Naive thymus-derived CD4-positive, alpha-beta T cell (primary cell): ENCODE measurements around the gene C14orf132. TPM values are rescaled to one million over a fixed set of nuclear protein-coding genes. Genes with fewer than 3 reads are reported as not detected.

Source experiments
- ATAC-seq: fragments of 150-1000 bp; cut with Tn5 transposase; 2 replicates; pipeline ENCODE4 v1.10.0; 2021; ENCODE audit warnings: mild to moderate bottlenecking, moderate library complexity
- CTCF ChIA-PET: fragments of 350-600 bp; sonication (Branson Sonifier 250); formaldehyde crosslinking; loops from one replicate; lab custom pipeline; 2021; ENCODE audit warnings: antibody characterized with exemption; lab: Charles Lee
- POLR2A ChIA-PET: fragments of 350-600 bp; sonication (Branson Sonifier 250); formaldehyde crosslinking; loops from one replicate; lab custom pipeline; 2021; ENCODE audit warnings: antibody characterized with exemption, inconsistent platforms; lab: Charles Lee
- DNase-seq, 9 donors: peaks; one replicate each; pipeline versions ENCODE4 v3.0.0 to v3.0.0-alpha.2; 2020 to 2022; ENCODE audit warnings: mixed read lengths in 1 of 9
- H3K27ac ChIP-seq: one replicate; pipeline ENCODE4 v1.7.0; 2013; ENCODE audit warnings: mild to moderate bottlenecking, low read depth, low read length, moderate library complexity
- H3K27me3 ChIP-seq, 2 donors: one replicate each; pipeline ENCODE4 v1.7.0; 2013; ENCODE audit warnings: low read length in 2 of 2, mild to moderate bottlenecking in 2 of 2, moderate library complexity in 2 of 2; ENCODE audit not compliant: control insufficient read depth in 2 of 2, insufficient read depth in 2 of 2
- H3K36me3 ChIP-seq, 3 experiments: 1 replicate in 2 of 3; 2 replicates in 1 of 3; pipeline ENCODE4 v1.7.0; 2013; ENCODE audit warnings: low read length in 3 of 3, mild to moderate bottlenecking in 3 of 3, moderate library complexity in 1 of 3; ENCODE audit not compliant: insufficient read depth in 3 of 3, control insufficient read depth in 2 of 3
- H3K4me1 ChIP-seq, 2 donors: one replicate each; pipeline ENCODE4 v1.7.0; 2013; ENCODE audit warnings: low read length in 2 of 2, mild to moderate bottlenecking in 2 of 2, moderate library complexity in 1 of 2; ENCODE audit not compliant: control insufficient read depth in 2 of 2, insufficient read depth in 2 of 2
- H3K4me3 ChIP-seq: 2 replicates; pipeline ENCODE4 v1.7.0; 2013; ENCODE audit warnings: mild to moderate bottlenecking, low read length
- H3K9me3 ChIP-seq, 3 experiments: 1 replicate in 2 of 3; 2 replicates in 1 of 3; pipeline ENCODE4 v1.7.0; 2013; ENCODE audit warnings: low read length in 3 of 3; ENCODE audit not compliant: control insufficient read depth in 2 of 3
- H3K27ac Mint-ChIP-seq, 9 donors: one replicate each; pipeline ENCODE4 v1.8.0; 2020 to 2022; ENCODE audit warnings: mixed read lengths in 9 of 9, mild to moderate bottlenecking in 8 of 9, moderate library complexity in 5 of 9, inconsistent platforms in 2 of 9
- H3K27me3 Mint-ChIP-seq, 5 donors: one replicate each; pipeline ENCODE4 v1.8.0; 2021 to 2022; ENCODE audit warnings: mixed read lengths in 5 of 5, mild to moderate bottlenecking in 1 of 5
- H3K36me3 Mint-ChIP-seq, 5 donors: one replicate each; pipeline ENCODE4 v1.8.0; 2020 to 2022; ENCODE audit warnings: mixed read lengths in 5 of 5, mild to moderate bottlenecking in 3 of 5, inconsistent platforms in 1 of 5
- H3K4me1 Mint-ChIP-seq, 7 donors: one replicate each; pipeline ENCODE4 v1.8.0; 2020 to 2022; ENCODE audit warnings: mixed read lengths in 7 of 7, mild to moderate bottlenecking in 3 of 7, inconsistent platforms in 1 of 7
- H3K4me3 Mint-ChIP-seq, 10 donors: one replicate each; pipeline ENCODE4 v1.8.0; 2020 to 2022; ENCODE audit warnings: mild to moderate bottlenecking in 10 of 10, mixed read lengths in 10 of 10, moderate library complexity in 6 of 10, inconsistent platforms in 2 of 10
- H3K9me3 Mint-ChIP-seq, 11 donors: one replicate each; pipeline ENCODE4 v1.8.0; 2020 to 2022; ENCODE audit warnings: mixed read lengths in 11 of 11, mild to moderate bottlenecking in 4 of 11, inconsistent platforms in 1 of 11, moderate library complexity in 1 of 11
- intact Hi-C, 2 donors: fragments of 100-400 bp; cut with micrococcal nuclease; formaldehyde crosslinking; loops; one replicate each; pipeline ENCODE4 v1.15.1; 2023
- polyA plus RNA-seq, 2 donors: library from polyadenylated mRNA; unstranded; fragments of 300-500 nt; fragmentation: Illumina TruSeq; gene quantifications; one replicate each; pipeline ENCODE4 v1.2.3, GENCODE V29; 2021
- total RNA-seq, 6 experiments: library from RNA in 5 of 6; stranded (reverse) in 5 of 6; gene quantifications; 1 replicate in 5 of 6; 2 replicates in 1 of 6; pipeline ENCODE4 v1.2.3 and lab custom pipeline; 2021 to 2026

Gene C14orf132
- total and polyA plus RNA-seq, 7 experiments from 2014 or later: 0.41 to 22.9 (median 7.2) TPM

- peaks cover 0 to 7% (median 0%) of the 10 kb centered on the region in 7 donors for H3K4me1 Mint-ChIP-seq
- H3K9me3 Mint-ChIP-seq: peaks cover 0 to 12% (median 8%) of the 10 kb centered on the region in 11 donors
- ATAC-seq (no peak), DNase-seq (no peak)
- Histone ChIP-seq H3K9me3 (peaks cover 0 to 16% (median 0%) of the 10 kb centered on the region in 3 experiments), H3K4me1 (no peaks in the 10 kb centered on the region), H3K4me3 (no peak overlapping the region), H3K36me3 (no peaks in the 10 kb centered on the region), H3K27ac (no peak overlapping the region), H3K27me3 (no peaks in the 10 kb centered on the region)
- CTCF ChIA-PET: no interaction called here
- peaks cover 0 to 19% (median 7%) of the 10 kb centered on the region in 5 donors for H3K27me3 Mint-ChIP-seq
- POLR2A ChIA-PET: interaction anchor here (1.4 kb wide), 1 partner anchor 9 kb away, joined by 3 read pairs; no protein-coding TSS in a partner anchor
- H3K36me3 Mint-ChIP-seq: peaks cover 0 to 11% (median 6%) of the 10 kb centered on the region in 5 donors
- H3K27ac Mint-ChIP-seq: no peak overlapping the region
- no peak overlapping the region for H3K4me3 Mint-ChIP-seq
- intact Hi-C loops: no loop called here
Observed at GRCh38 chr14:96136371-96137005, 97.3 kb downstream of the C14orf132 start.

DNA sequence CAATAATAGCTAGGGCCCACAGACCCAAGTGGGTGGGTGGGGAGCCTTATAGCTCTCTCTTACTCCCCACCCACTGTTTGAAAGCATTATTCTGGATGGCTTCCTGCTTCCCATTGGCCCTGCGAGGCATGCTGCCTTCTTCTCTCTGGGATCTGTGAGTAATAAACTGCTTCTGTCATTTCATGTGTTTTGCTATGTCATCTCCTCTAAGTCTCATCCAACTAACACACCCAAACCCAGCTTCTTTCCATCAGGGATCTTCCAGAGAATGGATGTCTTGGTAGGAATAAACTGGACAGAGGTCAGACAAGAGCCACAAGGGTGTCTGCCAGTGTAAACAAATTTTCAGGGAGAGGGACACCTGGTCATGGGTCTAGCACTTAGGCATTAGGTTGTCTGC lies 99.1 kb downstream of the C14orf132 start:
- Histone ChIP-seq H3K4me1 (no peaks in the 10 kb centered on the region), H3K27ac (no peak overlapping the region), H3K36me3 (no peaks in the 10 kb centered on the region), H3K27me3 (no peaks in the 10 kb centered on the region), H3K4me3 (no peak overlapping the region), H3K9me3 (peaks cover 0 to 16% (median 0%) of the 10 kb centered on the region in 3 experiments)
- ChIA-PET CTCF (no interaction called here), POLR2A (interaction anchor here (0.6 to 1.4 kb wide), 2 partner anchors 11 to 65 kb away, joined by 3 read pairs; no protein-coding TSS in a partner anchor)
- peaks cover 0 to 11% (median 6%) of the 10 kb centered on the region in 5 donors for H3K36me3 Mint-ChIP-seq
- H3K27me3 Mint-ChIP-seq: peaks cover 0 to 20% (median 7%) of the 10 kb centered on the region in 5 donors
- ATAC-seq: no peak
- peaks cover 0 to 7% (median 0%) of the 10 kb centered on the region in 7 donors for H3K4me1 Mint-ChIP-seq
- no peak overlapping the region for H3K4me3 Mint-ChIP-seq
- DNase-seq: no peak
- H3K9me3 Mint-ChIP-seq: peaks cover 0 to 12% (median 8%) of the 10 kb centered on the region in 11 donors
- H3K27ac Mint-ChIP-seq: no peak overlapping the region
- intact Hi-C loops: no loop called here

- Histone ChIP-seq H3K9me3 (peaks cover 0 to 16% (median 0%) of the 10 kb centered on the region in 3 experiments), H3K4me3 (no peak overlapping the region), H3K36me3 (no peaks in the 10 kb centered on the region), H3K4me1 (no peaks in the 10 kb centered on the region), H3K27ac (no peak overlapping the region), H3K27me3 (no peaks in the 10 kb centered on the region)
- POLR2A ChIA-PET: interaction anchor here (1.1 kb wide), 1 partner anchor 16 kb away, joined by 3 read pairs; no protein-coding TSS in a partner anchor
- ATAC-seq (no peak), DNase-seq (no peak)
- Mint-ChIP-seq H3K4me1 (peaks cover 0 to 7% (median 0%) of the 10 kb centered on the region in 7 donors), H3K27ac (no peak overlapping the region), H3K36me3 (peaks cover 0 to 12% (median 6%) of the 10 kb centered on the region in 5 donors), H3K9me3 (peaks cover 0 to 13% (median 8%) of the 10 kb centered on the region in 11 donors), H3K27me3 (peaks cover 0 to 20% (median 7%) of the 10 kb centered on the region in 5 donors), H3K4me3 (no peak overlapping the region)
- intact Hi-C loops: no loop called here
- CTCF ChIA-PET: no interaction called here
Observed at GRCh38 chr14:96139169-96139568, 100.0 kb downstream of the C14orf132 start.

DNA sequence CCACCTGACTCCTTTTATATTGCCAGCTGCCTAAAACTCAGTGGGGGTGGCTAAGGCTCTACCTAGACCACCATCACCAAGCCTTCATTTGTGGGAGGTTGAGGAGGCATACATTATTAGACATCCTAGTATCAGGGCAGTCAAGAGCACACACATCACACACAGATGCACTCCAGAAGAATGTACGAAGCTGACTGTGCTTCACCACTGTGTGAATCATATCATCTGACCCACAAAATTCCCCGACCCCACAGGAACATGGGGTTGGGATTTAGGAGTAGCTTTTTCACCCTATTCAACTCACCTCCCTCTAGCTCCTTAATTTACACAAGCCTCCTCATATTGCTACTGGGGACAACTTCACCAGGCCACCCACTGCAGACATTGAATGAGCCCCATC lies 100.7 kb downstream of the C14orf132 start:
- ChIA-PET POLR2A (interaction anchor here (1.1 kb wide), 1 partner anchor 15 kb away, joined by 3 read pairs; no protein-coding TSS in a partner anchor), CTCF (interaction anchor here (0.6 to 0.7 kb wide), 2 partner anchors 9 to 11 kb away, joined by 3 read pairs; no protein-coding TSS in a partner anchor)
- ATAC-seq: no peak
- Mint-ChIP-seq H3K27me3 (peaks cover 0 to 17% (median 7%) of the 10 kb centered on the region in 5 donors), H3K27ac (no peak overlapping the region), H3K9me3 (peaks cover 0 to 15% (median 8%) of the 10 kb centered on the region in 11 donors), H3K4me1 (peaks cover 0 to 7% (median 0%) of the 10 kb centered on the region in 7 donors), H3K4me3 (no peak overlapping the region), H3K36me3 (peaks cover 0 to 12% (median 6%) of the 10 kb centered on the region in 5 donors)
- Histone ChIP-seq H3K36me3 (no peaks in the 10 kb centered on the region), H3K27ac (no peak overlapping the region), H3K9me3 (peaks cover 0 to 16% (median 0%) of the 10 kb centered on the region in 3 experiments), H3K27me3 (no peaks in the 10 kb centered on the region), H3K4me3 (no peak overlapping the region), H3K4me1 (no peaks in the 10 kb centered on the region)
- no peak for DNase-seq
- intact Hi-C loops: no loop called here

GRCh38 chr14:96140952-96141351 lies 101.8 kb downstream of the C14orf132 start:
- Histone ChIP-seq H3K27me3 (no peaks in the 10 kb centered on the region), H3K36me3 (no peaks in the 10 kb centered on the region), H3K9me3 (peaks cover 0 to 16% (median 0%) of the 10 kb centered on the region in 3 experiments), H3K4me1 (no peaks in the 10 kb centered on the region), H3K4me3 (no peak overlapping the region), H3K27ac (no peak overlapping the region)
- no peak for DNase-seq
- Mint-ChIP-seq H3K27me3 (peaks cover 0 to 12% (median 0%) of the 10 kb centered on the region in 5 donors), H3K27ac (no peak overlapping the region), H3K4me3 (no peak overlapping the region), H3K9me3 (peaks cover 0 to 12% (median 8%) of the 10 kb centered on the region in 11 donors), H3K4me1 (no peaks in the 10 kb centered on the region), H3K36me3 (peaks cover 0 to 12% (median 6%) of the 10 kb centered on the region in 5 donors)
- ChIA-PET CTCF (no interaction called here), POLR2A (no interaction called here)
- ATAC-seq: no peak
- intact Hi-C loops: no loop called here
